HCT116 (cell line): ENCODE results near the gene SPATC1L. TPM values are rescaled to one million over a fixed set of nuclear protein-coding genes. Genes with fewer than 3 reads are reported as not detected.

Experiments used
- ATAC-seq: fragments of 200-7000 bp; cut with Tn5 transposase; 2 replicates; pipeline ENCODE4 v1.9.1; 2020; ENCODE audit warnings: mild to moderate bottlenecking, moderate library complexity
- BruUV-seq: library from RNA; stranded (reverse); fragments of 400-500 nt; replicated peaks from 2 replicates; lab custom pipeline; 2021; lab: Mats Ljungman, UMichigan
- CTCF ChIA-PET: fragments of 300-600 bp; sonication (Branson Sonifier 250); formaldehyde crosslinking; loops from one replicate; lab custom pipeline; 2021; ENCODE audit warnings: antibody characterized with exemption; lab: Charles Lee
- POLR2A ChIA-PET: fragments of 300-600, 350-600 bp; sonication (Branson Sonifier 250); formaldehyde crosslinking; loops from one replicate; lab custom pipeline; 2021; ENCODE audit warnings: antibody characterized with exemption; lab: Charles Lee
- RAD21 ChIA-PET, 2 experiments: fragments of 300-600 bp; sonication (Branson Sonifier 250); formaldehyde crosslinking; loops; one replicate each; lab custom pipeline; 2023; ENCODE audit warnings: low total read pairs in 2 of 2; ENCODE audit not compliant: uncharacterized antibody in 2 of 2, unreplicated experiment in 2 of 2, low non-redundant PET in 1 of 2; lab: Charles Lee
- DNase-seq: peaks from one replicate; pipeline ENCODE4 v3.0.0-alpha.2; 2010; ENCODE audit warnings: low read depth, low spot score
- H2AFZ ChIP-seq: fragments of 200-600 bp; shearing (Covaris generic), sonication (generic); 2 replicates; pipeline ENCODE4 v1.6.1; 2017; ENCODE audit warnings: low read depth, mixed run types, mixed read lengths, antibody characterized with exemption, low read length; ENCODE audit not compliant: poor library complexity, severe bottlenecking
- H3K27ac ChIP-seq: 2 replicates; pipeline ENCODE4 v1.5.1; 2012; ENCODE audit warnings: low read depth, low read length
- H3K27me3 ChIP-seq: fragments of 200-600 bp; sonication (generic); 2 replicates; pipeline ENCODE4 v1.6.1; 2016; ENCODE audit warnings: mixed run types, low read length, mixed read lengths; ENCODE audit not compliant: insufficient read depth
- H3K36me3 ChIP-seq, 2 experiments: fragments of 200-500 bp in 1 of 2; fragments of 200-600 bp in 1 of 2; sonication (Bioruptor generic) in 1 of 2; sonication (generic) in 1 of 2; 2 replicates each; pipeline versions ENCODE4 v1.5.1 to v1.6.1; 2014 to 2016; ENCODE audit warnings: low read length in 2 of 2, inconsistent platforms in 1 of 2, mixed read lengths in 1 of 2, mixed run types in 1 of 2; ENCODE audit not compliant: insufficient read depth in 2 of 2, control insufficient read depth in 1 of 2
- H3K4me1 ChIP-seq, 2 experiments: fragments of 200-600 bp in 1 of 2; sonication (generic) in 1 of 2; 2 replicates each; pipeline versions ENCODE4 v1.5.1 to v1.6.1; 2012 to 2017; ENCODE audit warnings: low read length in 2 of 2, inconsistent platforms in 1 of 2, mild to moderate bottlenecking in 1 of 2, mixed read lengths in 1 of 2, mixed run types in 1 of 2, moderate library complexity in 1 of 2; ENCODE audit not compliant: insufficient read depth in 2 of 2, control insufficient read depth in 1 of 2
- H3K4me2 ChIP-seq: fragments of 200-600 bp; sonication (generic); 2 replicates; pipeline ENCODE4 v1.6.1; 2017; ENCODE audit warnings: mixed run types, low read length, mixed read lengths
- H3K4me3 ChIP-seq, 2 experiments: fragments of 200-600 bp in 1 of 2; sonication (generic) in 1 of 2; replicated peaks in 1 of 2; 2 replicates each; pipeline ENCODE4 v1.5.1; 2011 to 2016; ENCODE audit warnings: low read length in 2 of 2, control low read depth in 1 of 2, low read depth in 1 of 2, mild to moderate bottlenecking in 1 of 2, mixed read lengths in 1 of 2, mixed run types in 1 of 2
- H3K79me2 ChIP-seq: fragments of 200-600 bp; sonication (generic); 2 replicates; pipeline ENCODE4 v1.6.1; 2017; ENCODE audit warnings: mild to moderate bottlenecking, mixed run types, low read length, moderate library complexity, mixed read lengths; ENCODE audit not compliant: insufficient read depth
- H3K9ac ChIP-seq: fragments of 200-600 bp; sonication (generic); 2 replicates; pipeline ENCODE4 v1.6.1; 2016; ENCODE audit warnings: low read length, mixed read lengths
- H3K9me2 ChIP-seq: fragments of 200-600 bp; sonication (generic), shearing (Covaris generic); 2 replicates; pipeline ENCODE4 v1.6.1; 2017; ENCODE audit warnings: mixed run types, mild to moderate bottlenecking, moderate library complexity; ENCODE audit not compliant: insufficient read depth
- H3K9me3 ChIP-seq, 2 experiments: fragments of 200-500 bp in 1 of 2; fragments of 200-600 bp in 1 of 2; sonication (Bioruptor generic) in 1 of 2; sonication (generic) in 1 of 2; 2 replicates each; pipeline ENCODE4 v1.6.1; 2014 to 2017; ENCODE audit warnings: low read length in 2 of 2, mixed read lengths in 2 of 2, inconsistent platforms in 1 of 2, low read depth in 1 of 2, mild to moderate bottlenecking in 1 of 2, mixed run types in 1 of 2, moderate library complexity in 1 of 2; ENCODE audit not compliant: control insufficient read depth in 1 of 2, insufficient read depth in 1 of 2
- H4K20me1 ChIP-seq: fragments of 200-600 bp; sonication (generic), shearing (Covaris generic); 2 replicates; pipeline ENCODE4 v1.6.1; 2017; ENCODE audit warnings: mixed run types, mild to moderate bottlenecking, moderate library complexity; ENCODE audit not compliant: insufficient read depth
- CBX3 ChIP-seq: IDR thresholded peaks from 2 replicates; pipeline ENCODE4 v1.6.1; 2012; ENCODE audit warnings: low read depth
- CEBPB ChIP-seq: IDR thresholded peaks from 2 replicates; pipeline ENCODE4 v1.6.1; 2012; ENCODE audit warnings: low read depth
- CTCF ChIP-seq, 3 experiments: fragments of 200-600 bp in 1 of 3; sonication (generic) in 1 of 3; IDR thresholded peaks in 2 of 3; conservative IDR thresholded peaks in 1 of 3; 2 replicates each; pipeline ENCODE4 v1.5.1; 2012 to 2017; ENCODE audit warnings: low read depth in 2 of 3, low read length in 2 of 3, antibody characterized with exemption in 1 of 3, borderline replicate concordance in 1 of 3, control low read depth in 1 of 3, mild to moderate bottlenecking in 1 of 3, mixed read lengths in 1 of 3, mixed run types in 1 of 3, moderate library complexity in 1 of 3; ENCODE audit not compliant: insufficient read depth in 1 of 3
- ELF1 ChIP-seq: IDR thresholded peaks from 2 replicates; pipeline ENCODE4 v1.6.1; 2012; ENCODE audit warnings: low read depth, borderline replicate concordance
- EZH2phosphoT487 ChIP-seq: fragments of 200-600 bp; IDR thresholded peaks from 2 replicates; pipeline ENCODE4 v1.6.1; 2018; ENCODE audit warnings: antibody characterized with exemption, borderline replicate concordance
- FOSL1 ChIP-seq: IDR thresholded peaks from 2 replicates; pipeline ENCODE4 v1.6.1; 2012; ENCODE audit warnings: low read depth
- POLR2A ChIP-seq: IDR thresholded peaks from 2 replicates; pipeline ENCODE4 v1.7.0; 2011; ENCODE audit warnings: borderline replicate concordance; ENCODE audit not compliant: insufficient read depth, insufficient read length; ENCODE audit errors: extremely low read depth
- POLR2AphosphoS5 ChIP-seq: IDR thresholded peaks from 2 replicates; pipeline ENCODE4 v1.6.1; 2011; ENCODE audit warnings: mild to moderate bottlenecking, low read depth, low read length, moderate library complexity
- RAD21 ChIP-seq: IDR thresholded peaks from 2 replicates; pipeline ENCODE4 v1.6.1; 2012; ENCODE audit warnings: low read depth, mild to moderate bottlenecking
- TCF7L2 ChIP-seq: IDR thresholded peaks from 2 replicates; pipeline ENCODE4 v1.7.0; 2011; ENCODE audit warnings: borderline replicate concordance, inconsistent platforms; ENCODE audit not compliant: insufficient read depth, insufficient read length; ENCODE audit errors: extremely low read depth
- YY1 ChIP-seq: IDR thresholded peaks from 2 replicates; pipeline ENCODE4 v1.6.1; 2011; ENCODE audit warnings: low read length, low read depth, moderate library complexity, mild to moderate bottlenecking; ENCODE audit not compliant: insufficient replicate concordance; ENCODE audit errors: extremely low read depth
- ZFX ChIP-seq: fragments of 450-650 bp; IDR thresholded peaks from 2 replicates; pipeline ENCODE4 v1.6.1; 2017
- ZNF274 ChIP-seq: fragments of 200-500 bp; sonication (Bioruptor generic); IDR thresholded peaks from 2 replicates; pipeline ENCODE4 v1.6.1; 2014; ENCODE audit warnings: mild to moderate bottlenecking, low read depth, low read length, inconsistent platforms
- intact Hi-C: fragments of 100-400 bp; cut with micrococcal nuclease; formaldehyde crosslinking; loops from 2 replicates; pipeline ENCODE4 v1.10.0; 2022
- total RNA-seq: library from RNA; stranded (reverse); gene quantifications from one replicate; pipeline ENCODE4 v1.2.1, GENCODE V29; 2021; ENCODE audit not compliant: unreplicated experiment

Gene SPATC1L
- total RNA-seq, 1 experiment from 2014 or later, result 1.3 TPM

- Histone ChIP-seq H3K9me3 (no peaks in the 10 kb centered on the region), H3K36me3 (peaks cover 0 to 4% of the 10 kb centered on the region in 2 experiments; a peak in 2 of 4 replicates), H3K27ac (no peak overlapping the region), H3K79me2 (no peaks in the 10 kb centered on the region), H3K27me3 (no peaks in the 10 kb centered on the region), H2AFZ (no peak overlapping the region), H3K9ac (no peak overlapping the region), H3K4me1 (no peaks in the 10 kb centered on the region; a peak in 1 of 4 replicates), H3K9me2 (no peaks in the 10 kb centered on the region), H3K4me3 (no peak overlapping the region), H3K4me2 (no peak overlapping the region), H4K20me1 (no peaks in the 10 kb centered on the region)
- ChIA-PET POLR2A (no interaction called here), RAD21 (no interaction called here), CTCF (no interaction called here)
- BruUV-seq, result no TSS peak
- no peak for TF ChIP-seq ZNF274
- no peak for TF ChIP-seq ELF1
- TF ChIP-seq POLR2AphosphoS5, result no peak
- TF ChIP-seq CTCF (IDR thresholded peaks at IDR 0.05 in 2 of 3, conservative IDR thresholded peaks at IDR 0.05 in 1 of 3; ENCODE audit: borderline replicate concordance in 1 of 3, insufficient read depth in 1 of 3, low read depth in 2 of 3, low read length in 2 of 3), result no peak
- no peak for TF ChIP-seq CEBPB
- TF ChIP-seq FOSL1, result no peak
- no peak for TF ChIP-seq RAD21
- no peak for TF ChIP-seq EZH2phosphoT487
- TF ChIP-seq CBX3, result no peak
- no peak for TF ChIP-seq ZFX
- no peak for TF ChIP-seq YY1
- TF ChIP-seq TCF7L2, result no peak
- no peak for TF ChIP-seq POLR2A
- no peak for ATAC-seq
- intact Hi-C loops, result no loop called here
- DNase-seq, result no peak
Observed at GRCh38 chr21:46195595-46196195, 11.4 kb upstream of the SPATC1L start.
